ENCODE measurements around the gene NADK.

DNA sequence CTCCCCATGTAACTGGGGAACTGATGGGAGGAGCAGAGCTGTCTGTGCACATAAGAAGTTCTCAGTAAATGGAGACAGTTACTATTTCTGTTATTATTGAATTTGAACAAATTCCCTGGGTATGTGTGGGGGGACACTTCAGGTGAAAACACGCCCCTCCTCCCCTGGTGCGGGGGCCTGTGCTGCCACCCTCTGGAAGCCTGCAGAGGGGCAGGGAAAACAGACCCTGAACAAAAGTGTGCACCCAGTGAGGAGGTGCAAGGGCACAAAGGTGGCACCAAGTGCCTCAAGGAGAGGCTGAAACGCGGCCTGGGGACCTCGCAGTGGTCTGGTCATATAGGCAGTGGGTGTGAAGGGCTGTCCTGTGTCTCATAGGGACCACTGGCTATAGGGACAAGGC lies 18.2 kb upstream of the NADK start:
- TF ChIP-seq, protein P1, sequence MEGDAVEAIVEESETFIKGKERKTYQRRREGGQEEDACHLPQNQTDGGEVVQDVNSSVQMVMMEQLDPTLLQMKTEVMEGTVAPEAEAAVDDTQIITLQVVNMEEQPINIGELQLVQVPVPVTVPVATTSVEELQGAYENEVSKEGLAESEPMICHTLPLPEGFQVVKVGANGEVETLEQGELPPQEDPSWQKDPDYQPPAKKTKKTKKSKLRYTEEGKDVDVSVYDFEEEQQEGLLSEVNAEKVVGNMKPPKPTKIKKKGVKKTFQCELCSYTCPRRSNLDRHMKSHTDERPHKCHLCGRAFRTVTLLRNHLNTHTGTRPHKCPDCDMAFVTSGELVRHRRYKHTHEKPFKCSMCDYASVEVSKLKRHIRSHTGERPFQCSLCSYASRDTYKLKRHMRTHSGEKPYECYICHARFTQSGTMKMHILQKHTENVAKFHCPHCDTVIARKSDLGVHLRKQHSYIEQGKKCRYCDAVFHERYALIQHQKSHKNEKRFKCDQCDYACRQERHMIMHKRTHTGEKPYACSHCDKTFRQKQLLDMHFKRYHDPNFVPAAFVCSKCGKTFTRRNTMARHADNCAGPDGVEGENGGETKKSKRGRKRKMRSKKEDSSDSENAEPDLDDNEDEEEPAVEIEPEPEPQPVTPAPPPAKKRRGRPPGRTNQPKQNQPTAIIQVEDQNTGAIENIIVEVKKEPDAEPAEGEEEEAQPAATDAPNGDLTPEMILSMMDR (conservative IDR thresholded peaks at IDR 0.05; ENCODE audit: low read depth, low read length) = peak; percentile 41
- no peak for TF ChIP-seq EZH2 (IDR thresholded peaks at IDR 0.05; ENCODE audit: borderline replicate concordance, low read depth, low read length, poor library complexity, severe bottlenecking)

Data from A673 (cell line).